Germinal center (tissue), 1 donor: Measurements from ENCODE around the gene ABCA1.
"Not testable (repeated sequence)": the region's sequence is repeated elsewhere in the genome, so short reads cannot be mapped to it uniquely, and the experiment has no call there.

Experiments
- DNase-seq: peaks from one replicate; pipeline ENCODE4 v3.0.0; 2012; ENCODE audit warnings: mixed read lengths, low spot score

The ABCA1 gene, protein sequence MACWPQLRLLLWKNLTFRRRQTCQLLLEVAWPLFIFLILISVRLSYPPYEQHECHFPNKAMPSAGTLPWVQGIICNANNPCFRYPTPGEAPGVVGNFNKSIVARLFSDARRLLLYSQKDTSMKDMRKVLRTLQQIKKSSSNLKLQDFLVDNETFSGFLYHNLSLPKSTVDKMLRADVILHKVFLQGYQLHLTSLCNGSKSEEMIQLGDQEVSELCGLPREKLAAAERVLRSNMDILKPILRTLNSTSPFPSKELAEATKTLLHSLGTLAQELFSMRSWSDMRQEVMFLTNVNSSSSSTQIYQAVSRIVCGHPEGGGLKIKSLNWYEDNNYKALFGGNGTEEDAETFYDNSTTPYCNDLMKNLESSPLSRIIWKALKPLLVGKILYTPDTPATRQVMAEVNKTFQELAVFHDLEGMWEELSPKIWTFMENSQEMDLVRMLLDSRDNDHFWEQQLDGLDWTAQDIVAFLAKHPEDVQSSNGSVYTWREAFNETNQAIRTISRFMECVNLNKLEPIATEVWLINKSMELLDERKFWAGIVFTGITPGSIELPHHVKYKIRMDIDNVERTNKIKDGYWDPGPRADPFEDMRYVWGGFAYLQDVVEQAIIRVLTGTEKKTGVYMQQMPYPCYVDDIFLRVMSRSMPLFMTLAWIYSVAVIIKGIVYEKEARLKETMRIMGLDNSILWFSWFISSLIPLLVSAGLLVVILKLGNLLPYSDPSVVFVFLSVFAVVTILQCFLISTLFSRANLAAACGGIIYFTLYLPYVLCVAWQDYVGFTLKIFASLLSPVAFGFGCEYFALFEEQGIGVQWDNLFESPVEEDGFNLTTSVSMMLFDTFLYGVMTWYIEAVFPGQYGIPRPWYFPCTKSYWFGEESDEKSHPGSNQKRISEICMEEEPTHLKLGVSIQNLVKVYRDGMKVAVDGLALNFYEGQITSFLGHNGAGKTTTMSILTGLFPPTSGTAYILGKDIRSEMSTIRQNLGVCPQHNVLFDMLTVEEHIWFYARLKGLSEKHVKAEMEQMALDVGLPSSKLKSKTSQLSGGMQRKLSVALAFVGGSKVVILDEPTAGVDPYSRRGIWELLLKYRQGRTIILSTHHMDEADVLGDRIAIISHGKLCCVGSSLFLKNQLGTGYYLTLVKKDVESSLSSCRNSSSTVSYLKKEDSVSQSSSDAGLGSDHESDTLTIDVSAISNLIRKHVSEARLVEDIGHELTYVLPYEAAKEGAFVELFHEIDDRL (N-terminal part only)

DNA sequence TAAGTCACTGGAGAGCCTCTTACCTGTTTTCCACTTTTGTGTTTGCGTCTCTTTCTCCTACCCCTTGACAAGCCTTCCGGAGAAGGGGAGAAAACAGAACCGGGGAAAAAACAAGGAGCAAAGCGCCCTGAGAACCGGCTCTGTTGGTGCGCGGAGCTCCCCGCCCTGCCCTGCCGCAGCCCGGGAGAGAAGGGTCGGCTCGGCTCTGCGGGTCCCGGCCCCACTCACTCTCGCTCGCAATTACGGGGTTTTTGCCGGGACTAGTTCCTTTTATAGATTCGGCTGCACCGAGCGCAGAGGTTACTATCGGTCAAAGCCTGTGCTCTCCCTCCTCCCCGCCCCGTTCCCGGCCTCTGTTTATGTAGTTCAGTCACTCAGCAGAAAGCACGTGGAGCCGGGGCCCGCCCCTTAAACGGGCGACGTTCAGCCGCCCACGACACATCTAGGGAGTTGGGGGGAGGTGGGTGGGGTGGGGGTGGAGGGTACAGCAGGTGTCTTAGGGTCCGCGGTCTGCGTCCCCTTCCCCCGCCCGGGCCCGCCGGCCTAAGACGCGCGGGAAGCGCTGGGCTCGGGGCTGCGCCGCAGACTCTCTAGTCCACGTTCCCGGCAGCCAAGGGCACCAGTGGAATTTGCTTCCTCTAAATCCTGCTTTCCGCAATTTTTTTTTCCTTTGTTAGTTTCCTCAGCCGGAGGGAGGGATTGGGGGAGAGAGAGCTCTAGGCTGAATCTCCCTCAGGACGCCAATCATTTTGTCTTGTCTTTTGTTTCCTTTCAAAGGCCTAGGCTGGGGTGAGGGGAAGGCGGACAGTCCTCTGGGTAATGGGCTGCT is at the start of gene ABCA1:
TSS of gene ABCA1 (minus strand) at position 244 of the 829 bp plus-strand sequence. CDS start 24,476 bp downstream, outside the sequence.
- DNase-seq = peak; percentile 84

DNA sequence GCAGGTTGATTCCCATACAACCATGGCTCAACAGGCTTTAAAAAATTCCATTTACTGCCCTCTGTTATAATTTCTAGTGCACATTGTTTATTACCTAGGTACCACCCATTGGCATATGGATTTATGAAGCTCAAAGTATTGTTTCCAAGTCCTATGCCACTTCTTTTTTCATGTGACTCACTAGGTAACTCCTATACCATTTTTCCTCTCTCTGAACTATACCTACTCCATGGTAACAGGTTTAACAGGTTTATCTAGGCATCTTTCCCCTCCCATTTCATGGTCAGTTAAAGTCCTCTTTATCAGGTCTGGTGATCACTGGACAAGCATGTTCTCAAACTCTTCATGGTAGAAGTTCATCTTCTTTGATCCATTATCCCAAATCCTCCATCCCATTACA is 49.6 kb upstream of the ABCA1 start:
- DNase-seq = no peak

GRCh38 chr9:104977168-104977567 is 49.2 kb upstream of the ABCA1 start:
- DNase-seq = no peak

GRCh38 chr9:104975966-104976595 is 48.1 kb upstream of the ABCA1 start:
- DNase-seq = not testable (repeated sequence)

DNA sequence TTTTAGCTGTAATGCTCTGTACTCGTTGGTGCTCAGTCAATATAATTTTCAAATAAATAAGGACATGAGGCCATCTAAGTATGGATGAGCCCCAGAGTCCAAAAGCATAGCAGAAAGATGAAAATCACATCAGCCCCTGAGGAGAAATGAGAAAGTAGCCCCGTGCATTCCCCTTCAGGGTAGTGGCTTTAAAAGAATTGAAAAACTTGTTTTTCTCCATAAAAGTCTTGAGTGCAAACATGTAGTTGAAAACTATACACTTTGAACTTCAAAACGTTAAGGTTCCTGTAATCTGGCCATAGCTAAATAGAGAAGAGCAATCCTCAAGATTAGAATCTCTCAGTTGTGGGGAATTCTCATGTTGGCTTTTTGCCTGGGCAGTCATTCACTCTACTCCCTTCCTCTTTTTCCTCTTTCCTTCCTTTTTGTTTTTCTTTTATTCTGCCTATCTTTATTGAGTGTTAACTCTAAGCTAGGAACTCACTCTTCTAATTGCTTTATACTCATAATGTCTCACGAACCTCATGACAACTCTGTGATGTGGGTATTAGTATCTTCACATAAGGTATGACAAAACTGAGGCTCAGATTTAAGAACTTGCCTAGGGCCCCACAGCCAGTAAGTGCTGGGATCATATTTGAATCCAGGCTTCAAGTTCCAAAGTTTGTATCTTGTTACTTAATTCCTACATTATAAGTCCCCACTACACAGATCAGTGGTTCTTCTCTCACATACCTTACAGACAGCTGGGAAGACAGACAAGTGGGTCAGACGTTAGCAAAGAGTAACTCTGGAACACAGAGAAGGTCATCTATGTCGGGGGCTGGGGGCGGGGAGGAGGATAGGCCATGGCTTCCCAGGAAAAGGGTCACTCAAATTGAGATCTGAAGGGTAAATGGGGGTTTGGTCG is 46.4 kb upstream of the ABCA1 start:
- DNase-seq = no peak

GRCh38 chr9:104972242-104972866 is 44.4 kb upstream of the ABCA1 start:
- DNase-seq = no peak

- no peak for DNase-seq
These were observed 43.6 kb upstream of the ABCA1 start for GRCh38 chr9:104971511-104971910.

DNA sequence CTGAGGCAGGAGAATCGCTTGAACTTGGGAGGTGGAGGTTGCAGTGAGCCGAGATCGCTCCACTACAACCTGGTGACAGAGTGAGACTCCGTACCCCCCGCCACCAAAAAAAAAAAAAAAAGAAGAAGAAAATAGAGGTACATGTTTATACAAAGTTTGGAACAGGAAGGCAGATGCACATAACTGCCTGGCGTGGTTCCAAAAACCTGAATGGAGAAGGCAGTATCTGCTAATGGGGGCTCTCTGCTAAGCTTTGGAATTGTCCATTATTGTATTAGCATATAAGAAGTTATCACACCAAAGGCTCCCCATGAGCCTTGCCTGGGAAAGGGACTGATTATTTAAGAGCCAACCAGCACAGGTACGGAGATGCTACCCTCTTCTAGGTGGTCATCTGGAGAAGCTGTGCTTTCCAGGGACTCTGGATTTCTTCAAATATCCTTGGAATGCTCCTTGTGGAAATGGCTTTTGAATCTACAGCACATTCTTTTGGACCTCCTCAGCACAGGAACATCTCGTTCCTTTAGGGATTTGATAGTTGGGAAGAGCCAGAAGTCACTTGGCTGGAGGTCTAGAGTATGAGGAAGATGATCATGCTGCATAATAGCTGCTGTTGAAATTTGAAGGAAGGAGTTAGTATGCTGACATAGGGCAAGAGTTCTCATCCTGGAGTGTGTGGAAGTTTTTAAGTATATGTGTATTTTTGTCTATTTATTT is 42.5 kb upstream of the ABCA1 start:
- DNase-seq = no peak

GRCh38 chr9:104969116-104969515 is 41.2 kb upstream of the ABCA1 start:
- DNase-seq = no peak

- peak; percentile 87 for DNase-seq
These were observed 40.3 kb upstream of the ABCA1 start for GRCh38 chr9:104968025-104968982.

DNA sequence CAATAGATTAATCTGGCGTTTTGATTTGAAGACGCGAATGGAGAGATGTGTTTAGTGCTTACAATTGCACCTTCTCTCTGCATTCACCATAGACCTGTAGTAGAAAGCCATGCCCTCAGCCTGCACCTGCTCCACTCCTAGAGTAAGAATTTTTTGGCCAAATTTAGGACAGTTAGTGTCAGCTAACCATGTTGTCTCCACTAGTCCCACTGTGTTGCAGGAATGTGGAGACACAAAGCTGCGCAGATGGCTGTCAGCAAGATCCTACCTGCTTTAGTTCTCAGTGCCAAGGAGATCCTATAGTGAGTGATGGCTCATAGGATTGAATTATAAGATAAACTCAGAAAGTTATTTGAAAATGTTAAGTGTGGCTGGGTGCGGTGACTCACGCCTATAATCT is 35.1 kb upstream of the ABCA1 start:
- DNase-seq = no peak

DNA sequence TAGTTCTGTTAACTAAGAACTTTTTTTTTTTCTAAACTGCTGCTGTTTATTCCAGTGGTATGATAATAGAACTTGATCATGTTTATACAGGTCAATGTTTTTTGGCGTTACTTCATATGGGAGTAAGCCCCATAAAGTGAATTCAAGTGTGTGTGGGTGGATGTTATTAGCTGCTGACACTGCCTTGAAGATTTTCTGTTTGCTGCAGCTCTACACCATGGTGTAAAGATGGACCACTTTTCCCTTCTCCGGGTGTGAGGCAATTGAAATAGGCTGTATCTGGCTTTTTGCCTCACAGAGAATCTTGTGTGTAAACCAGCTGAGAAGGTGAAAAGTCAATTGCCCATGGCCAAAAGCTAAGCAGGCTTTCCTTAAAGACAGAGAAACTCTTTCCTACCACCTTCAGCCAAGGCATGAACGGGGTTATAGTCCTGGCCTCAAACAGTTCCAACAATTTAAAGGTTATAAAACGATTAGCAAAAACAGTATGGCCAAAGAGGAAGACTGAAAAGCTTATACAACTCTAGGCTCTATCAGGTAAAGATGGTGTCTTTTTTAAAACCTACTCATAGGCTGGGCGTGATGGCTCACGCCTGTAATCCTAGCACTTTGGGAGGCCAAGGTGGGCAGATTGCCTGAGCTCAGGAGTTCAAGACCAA is 33.9 kb upstream of the ABCA1 start:
- no peak for DNase-seq

GRCh38 chr9:104961238-104961637 is 33.3 kb upstream of the ABCA1 start:
- peak; percentile 16 for DNase-seq

DNA sequence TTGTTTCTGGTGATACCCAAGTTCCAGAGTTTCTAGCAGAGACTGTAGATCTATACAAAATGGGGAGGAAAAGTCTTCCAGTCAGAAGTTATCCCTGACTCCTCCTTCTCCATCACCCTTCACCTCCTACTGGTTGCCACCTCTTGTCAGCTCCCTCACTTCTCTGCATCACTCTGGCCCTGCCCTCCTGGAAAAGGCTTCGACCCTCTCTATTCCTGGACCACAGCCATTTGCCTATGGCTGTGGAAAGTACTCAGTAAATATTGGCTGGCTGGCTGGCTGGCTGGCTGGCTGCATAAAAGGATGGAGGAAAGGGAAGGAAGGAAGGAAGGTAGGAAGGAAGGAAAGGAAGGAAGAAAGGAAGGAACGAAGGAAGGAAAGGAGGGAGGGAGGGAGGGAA is 32.7 kb upstream of the ABCA1 start:
- DNase-seq = no peak

- DNase-seq = no peak
These were observed 30.8 kb upstream of the ABCA1 start for GRCh38 chr9:104958751-104959150.

DNA sequence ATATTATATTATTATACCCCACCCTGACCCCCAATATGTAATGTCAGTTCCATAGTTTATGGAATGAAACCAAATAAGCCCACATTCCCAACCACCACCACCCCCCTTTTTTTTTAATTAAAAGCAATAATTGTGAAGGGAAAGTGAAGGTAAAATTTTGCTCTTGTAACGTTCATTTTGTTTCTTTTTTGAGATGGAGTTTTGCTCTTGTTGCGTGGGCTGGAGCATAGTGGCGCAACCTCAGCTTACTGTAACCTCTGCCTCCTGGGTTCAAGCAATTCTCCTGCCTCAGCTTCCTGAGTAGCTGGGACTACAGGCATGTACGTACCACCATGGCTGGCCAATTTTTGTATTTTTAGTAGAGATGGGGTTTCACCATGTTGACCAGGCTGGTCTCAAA is 30.1 kb upstream of the ABCA1 start:
- DNase-seq = not testable (repeated sequence)

- DNase-seq = no peak
These were observed 23.5 kb upstream of the ABCA1 start for GRCh38 chr9:104951487-104951886.
